LNCaP clone FGC (cell line): Measurements from ENCODE around the gene KCNT2.

Experiments used
- DNase-seq: peaks from one replicate; pipeline ENCODE4 v3.0.0-alpha.2; 2011; ENCODE audit warnings: low read depth
- H3K4me3 ChIP-seq: 2 replicates; pipeline ENCODE4 v1.5.1; 2011; ENCODE audit warnings: mild to moderate bottlenecking, low read depth, low read length, control low read depth
- TF ChIP-seq, protein P1 (sequence below): IDR thresholded peaks from 2 replicates; pipeline ENCODE4 v1.5.1; 2012; ENCODE audit warnings: mild to moderate bottlenecking; ENCODE audit not compliant: control insufficient read depth, insufficient read depth; ENCODE audit errors: extremely low read depth

The KCNT2 gene

DNA sequence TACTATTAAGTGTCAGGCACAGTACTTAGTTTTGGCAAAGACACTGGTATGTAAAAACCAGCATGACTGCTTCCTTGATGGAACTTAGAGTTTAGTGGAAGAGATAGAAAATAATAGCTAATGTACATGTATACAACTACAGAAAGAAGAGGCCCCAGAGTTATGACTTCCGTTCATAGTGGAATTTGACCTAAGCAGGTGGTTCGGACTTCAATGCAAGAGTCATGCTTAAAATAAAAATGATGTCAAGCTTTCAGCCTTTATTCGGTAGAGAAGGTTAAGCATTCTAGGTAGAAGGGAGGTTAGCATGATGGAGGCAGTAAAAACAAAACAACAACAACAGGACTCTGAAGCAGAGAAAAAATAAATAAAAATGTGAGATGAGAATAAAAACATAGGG lies 165.9 kb downstream of the KCNT2 start:
- TF ChIP-seq, protein P1, sequence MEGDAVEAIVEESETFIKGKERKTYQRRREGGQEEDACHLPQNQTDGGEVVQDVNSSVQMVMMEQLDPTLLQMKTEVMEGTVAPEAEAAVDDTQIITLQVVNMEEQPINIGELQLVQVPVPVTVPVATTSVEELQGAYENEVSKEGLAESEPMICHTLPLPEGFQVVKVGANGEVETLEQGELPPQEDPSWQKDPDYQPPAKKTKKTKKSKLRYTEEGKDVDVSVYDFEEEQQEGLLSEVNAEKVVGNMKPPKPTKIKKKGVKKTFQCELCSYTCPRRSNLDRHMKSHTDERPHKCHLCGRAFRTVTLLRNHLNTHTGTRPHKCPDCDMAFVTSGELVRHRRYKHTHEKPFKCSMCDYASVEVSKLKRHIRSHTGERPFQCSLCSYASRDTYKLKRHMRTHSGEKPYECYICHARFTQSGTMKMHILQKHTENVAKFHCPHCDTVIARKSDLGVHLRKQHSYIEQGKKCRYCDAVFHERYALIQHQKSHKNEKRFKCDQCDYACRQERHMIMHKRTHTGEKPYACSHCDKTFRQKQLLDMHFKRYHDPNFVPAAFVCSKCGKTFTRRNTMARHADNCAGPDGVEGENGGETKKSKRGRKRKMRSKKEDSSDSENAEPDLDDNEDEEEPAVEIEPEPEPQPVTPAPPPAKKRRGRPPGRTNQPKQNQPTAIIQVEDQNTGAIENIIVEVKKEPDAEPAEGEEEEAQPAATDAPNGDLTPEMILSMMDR, result no peak
- H3K4me3 ChIP-seq, result no peak overlapping the region
- no peak for DNase-seq

DNA sequence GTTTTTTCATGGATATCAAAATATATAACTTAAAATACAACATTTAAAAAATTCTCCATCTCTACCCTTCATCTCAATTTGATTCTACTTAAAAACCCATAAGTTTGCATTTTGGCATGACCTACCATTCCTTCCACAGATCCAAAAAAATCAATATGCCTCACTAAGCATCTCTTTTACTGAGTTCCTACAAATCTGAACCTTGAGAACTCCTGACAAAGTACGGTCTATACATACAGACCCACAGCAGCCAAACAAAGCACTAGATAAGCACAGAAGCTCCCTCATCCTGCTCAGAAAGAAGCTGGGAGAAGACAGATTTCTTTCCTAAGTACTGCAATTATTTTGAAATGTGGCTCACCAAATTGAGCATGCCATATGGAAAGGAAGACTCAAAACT lies 167.5 kb downstream of the KCNT2 start:
- TF ChIP-seq, protein P1, result no peak
- no peak for DNase-seq
- no peak overlapping the region for H3K4me3 ChIP-seq

GRCh38 chr1:196438329-196438728 lies 169.9 kb downstream of the KCNT2 start:
- TF ChIP-seq, protein P1, result no peak
- no peak for DNase-seq
- no peak overlapping the region for H3K4me3 ChIP-seq

DNA sequence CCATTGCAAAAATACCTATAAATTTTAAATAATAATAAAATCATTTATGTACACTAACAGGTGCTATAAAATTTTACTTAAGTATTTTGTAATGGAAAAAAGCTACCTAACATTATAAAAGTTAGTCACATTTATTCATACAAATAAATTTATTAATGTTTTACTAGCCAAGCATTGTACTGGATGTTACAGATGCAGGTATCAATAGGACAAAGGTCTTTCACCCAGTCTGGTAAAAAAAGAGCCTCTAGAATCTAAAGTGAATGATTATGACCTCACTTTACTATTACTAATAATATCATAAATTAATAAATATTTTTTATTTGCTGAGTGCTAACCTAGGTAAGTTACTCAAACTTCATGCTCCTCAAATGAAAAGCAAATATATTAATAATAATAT lies 170.6 kb downstream of the KCNT2 start:
- TF ChIP-seq, protein P1, result no peak
- no peak overlapping the region for H3K4me3 ChIP-seq
- DNase-seq, result no peak

- TF ChIP-seq, protein P1, result no peak
- DNase-seq, result no peak
- no peak overlapping the region for H3K4me3 ChIP-seq
These were observed 175.2 kb downstream of the KCNT2 start for GRCh38 chr1:196433000-196433399.

- TF ChIP-seq, protein P1, result no peak
- DNase-seq, result no peak
These were observed 180.1 kb downstream of the KCNT2 start for GRCh38 chr1:196427976-196428734.

GRCh38 chr1:196425513-196425912 lies 182.7 kb downstream of the KCNT2 start:
- TF ChIP-seq, protein P1, result no peak

More at GRCh38 chr1:196427976-196428734, 180.1 kb downstream of the KCNT2 start:
- no peak overlapping the region for H3K4me3 ChIP-seq

More at GRCh38 chr1:196425513-196425912, 182.7 kb downstream of the KCNT2 start:
- no peak for DNase-seq
- H3K4me3 ChIP-seq, result no peak overlapping the region
